ENCODE results near the gene CD3D. TPM values are rescaled to one million over a fixed set of nuclear protein-coding genes. Genes with fewer than 3 reads are reported as not detected.

Gene CD3D
- total RNA-seq, 3 donors from 2014 or later, result 412 to 451 (median 427) TPM

DNA sequence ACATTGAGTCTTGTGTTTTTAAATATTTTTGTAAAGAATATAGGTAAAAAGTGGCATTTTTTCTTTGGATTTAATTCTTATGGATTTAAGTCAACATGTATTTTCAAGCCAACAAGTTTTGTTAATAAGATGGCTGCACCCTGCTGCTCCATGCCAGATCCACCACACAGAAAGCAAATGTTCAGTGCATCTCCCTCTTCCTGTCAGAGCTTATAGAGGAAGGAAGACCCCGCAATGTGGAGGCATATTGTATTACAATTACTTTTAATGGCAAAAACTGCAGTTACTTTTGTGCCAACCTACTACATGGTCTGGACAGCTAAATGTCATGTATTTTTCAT, 38.3 kb downstream of the CD3D start:
- ATAC-seq, result peak; percentile 18 to 19
- Mint-ChIP-seq H3K4me3 (peak overlapping the region; percentile 100), H3K27me3 (ENCODE audit: low read depth) (no peaks in the 10 kb centered on the region), H3K4me1 (ENCODE audit: low read depth) (peaks cover 65% of the 10 kb centered on the region), H3K9me3 (no peaks in the 10 kb centered on the region), H3K36me3 (ENCODE audit: insufficient read depth) (peaks cover 33% of the 10 kb centered on the region)
- DNase-seq, result no peak

DNA sequence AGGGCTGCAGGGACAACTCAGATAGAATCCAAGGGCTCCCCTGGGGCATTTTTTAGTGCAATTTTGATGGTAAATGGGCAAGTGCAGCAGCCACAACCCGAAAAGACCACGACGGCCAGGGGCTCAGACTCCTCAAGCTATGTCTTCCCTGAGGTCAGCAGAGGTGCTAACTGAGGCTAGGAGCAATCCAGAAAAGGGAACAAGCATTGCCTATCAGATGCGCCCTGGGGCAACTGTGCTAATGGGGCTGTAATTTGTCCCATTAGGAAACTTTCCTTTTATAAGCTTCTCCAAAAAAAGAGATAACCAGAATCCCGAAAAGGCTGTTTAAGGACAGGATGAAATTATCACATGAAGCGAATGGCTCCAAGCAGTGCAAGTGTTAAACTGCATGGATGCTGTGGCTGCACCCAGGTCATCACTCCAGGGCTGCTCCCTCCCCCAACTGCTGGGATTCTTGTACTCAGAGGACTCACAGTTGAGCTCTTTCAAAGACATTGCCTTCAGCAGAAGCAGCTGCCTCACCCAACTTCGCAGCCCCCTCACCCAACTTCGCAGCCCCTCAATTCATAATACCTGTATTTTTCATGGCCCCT, 40.8 kb downstream of the CD3D start:
- Mint-ChIP-seq H3K36me3 (ENCODE audit: insufficient read depth) (peaks cover 11% of the 10 kb centered on the region), H3K27me3 (ENCODE audit: low read depth) (no peaks in the 10 kb centered on the region), H3K4me1 (ENCODE audit: low read depth) (peaks cover 40% of the 10 kb centered on the region), H3K9me3 (no peaks in the 10 kb centered on the region), H3K4me3 (no peak overlapping the region)
- no peak for DNase-seq
- no peak for ATAC-seq

DNA sequence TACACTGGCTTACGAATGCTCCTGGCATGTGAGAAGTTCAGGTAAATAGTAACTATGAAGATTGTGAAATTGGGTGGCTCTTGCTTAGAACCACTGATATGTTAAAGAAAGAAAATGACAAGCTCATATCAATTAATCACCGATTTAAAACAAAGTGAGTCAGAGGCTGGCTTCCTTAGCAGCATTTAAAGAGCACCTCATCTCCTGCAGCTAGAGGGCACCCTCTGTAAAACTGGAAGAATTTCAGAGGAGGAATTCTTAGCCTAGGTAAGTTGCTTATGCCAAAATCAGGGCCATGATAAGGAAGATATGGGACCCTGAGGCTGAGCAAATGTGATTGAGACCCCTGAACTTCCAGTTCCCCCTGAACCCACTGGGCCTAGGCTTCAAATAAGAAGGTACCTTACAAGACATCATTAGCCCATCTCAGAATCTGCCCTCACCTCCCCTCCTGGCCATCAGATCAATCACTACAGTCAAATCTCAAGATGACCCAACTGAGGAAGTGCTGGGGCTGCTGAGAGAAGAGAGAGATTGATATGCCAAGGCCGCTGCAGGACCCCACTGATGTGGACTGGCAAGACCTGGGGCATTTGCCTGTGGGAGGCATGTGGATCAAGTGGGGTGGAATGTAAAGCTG, 46.6 kb downstream of the CD3D start:
- H3K27me3 Mint-ChIP-seq (ENCODE audit: low read depth), result no peaks in the 10 kb centered on the region
- ATAC-seq (peak; percentile 82 to 93), DNase-seq (peak; percentile 45)
- no peaks in the 10 kb centered on the region for H3K9me3 Mint-ChIP-seq
- H3K4me1 Mint-ChIP-seq (ENCODE audit: low read depth), result peaks cover 16% of the 10 kb centered on the region
- no peaks in the 10 kb centered on the region for H3K36me3 Mint-ChIP-seq (ENCODE audit: insufficient read depth)
- H3K4me3 Mint-ChIP-seq, result no peak overlapping the region

DNA sequence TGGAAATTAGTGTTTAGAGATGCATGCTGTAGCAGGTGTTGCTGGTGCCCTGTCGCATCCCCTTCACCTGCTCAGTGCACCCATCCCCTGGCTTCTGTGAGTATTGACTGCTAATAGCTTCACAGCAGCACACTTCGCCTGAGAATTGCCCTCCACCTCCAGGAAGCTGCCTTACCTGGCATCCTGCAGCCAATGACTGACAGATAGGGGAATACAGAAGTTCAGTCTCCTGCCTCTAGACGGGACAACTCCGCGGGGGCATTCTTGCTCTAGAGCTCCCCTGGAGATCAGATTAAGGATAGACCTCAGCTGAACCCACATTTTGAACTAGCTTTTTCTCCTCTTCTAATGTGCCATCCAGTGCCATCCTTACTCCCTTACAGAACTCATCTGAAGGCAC, 47.3 kb downstream of the CD3D start:
- no peaks in the 10 kb centered on the region for H3K27me3 Mint-ChIP-seq (ENCODE audit: low read depth)
- no peak for ATAC-seq
- peaks cover 17% of the 10 kb centered on the region for H3K4me1 Mint-ChIP-seq (ENCODE audit: low read depth)
- DNase-seq, result no peak
- H3K36me3 Mint-ChIP-seq (ENCODE audit: insufficient read depth), result no peaks in the 10 kb centered on the region
- H3K9me3 Mint-ChIP-seq, result no peaks in the 10 kb centered on the region
- H3K4me3 Mint-ChIP-seq, result no peak overlapping the region

DNA sequence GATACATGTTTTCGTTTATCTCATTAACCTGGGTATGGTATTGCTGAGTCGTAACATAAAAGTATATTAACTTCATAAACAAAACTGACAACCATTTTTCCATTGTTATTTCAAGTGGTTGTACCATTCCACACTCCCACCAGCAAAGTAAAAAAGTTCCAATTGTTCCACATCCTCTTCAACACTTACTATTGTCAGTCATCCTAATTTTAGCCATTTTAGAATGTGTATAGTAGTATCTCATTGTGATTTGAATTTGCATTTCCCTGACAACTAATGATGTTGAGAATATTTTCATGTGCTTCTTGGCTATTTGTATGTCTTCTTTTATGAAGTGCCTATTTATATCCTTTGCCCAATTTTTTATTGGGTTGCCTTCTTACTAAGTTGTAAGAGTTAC, 48.5 kb downstream of the CD3D start:
- no peak for DNase-seq
- no peak for ATAC-seq
- peaks cover 3% of the 10 kb centered on the region for H3K9me3 Mint-ChIP-seq
- no peak overlapping the region for H3K4me3 Mint-ChIP-seq
- H3K36me3 Mint-ChIP-seq (ENCODE audit: insufficient read depth), result no peaks in the 10 kb centered on the region
- peaks cover 20% of the 10 kb centered on the region for H3K4me1 Mint-ChIP-seq (ENCODE audit: low read depth)
- H3K27me3 Mint-ChIP-seq (ENCODE audit: low read depth), result no peaks in the 10 kb centered on the region

DNA sequence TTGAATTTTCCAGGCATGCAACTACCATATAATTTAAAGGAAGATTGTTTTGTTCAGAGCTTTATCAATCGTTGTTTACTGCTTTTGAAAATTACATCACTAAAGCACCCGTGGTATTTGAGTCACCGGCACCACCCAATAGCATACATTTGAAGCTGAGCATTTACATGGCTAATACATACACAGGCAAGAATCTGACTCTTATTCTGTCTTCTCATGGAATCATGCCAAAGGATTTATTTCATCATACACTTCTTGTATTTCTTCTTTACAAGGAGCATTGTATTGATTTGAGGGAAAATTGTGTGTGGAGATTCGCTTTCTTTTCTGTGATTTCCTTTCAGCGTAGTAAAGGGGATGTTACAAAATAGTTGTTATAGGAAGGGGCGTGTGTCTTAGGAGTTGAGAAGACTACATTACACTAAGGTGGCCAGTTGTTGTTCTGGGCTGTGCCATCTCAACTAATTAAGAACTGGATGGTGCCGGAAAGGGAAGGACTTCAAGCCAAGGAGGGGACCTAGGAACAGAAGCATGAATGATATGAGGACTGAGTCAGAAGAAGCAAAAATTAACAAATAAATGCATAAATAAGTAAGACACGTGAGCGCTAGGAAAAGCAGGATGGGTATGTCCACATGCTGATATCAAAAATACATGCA, 50.9 kb downstream of the CD3D start:
- H3K36me3 Mint-ChIP-seq (ENCODE audit: insufficient read depth), result no peaks in the 10 kb centered on the region
- ATAC-seq, result no peak

DNA sequence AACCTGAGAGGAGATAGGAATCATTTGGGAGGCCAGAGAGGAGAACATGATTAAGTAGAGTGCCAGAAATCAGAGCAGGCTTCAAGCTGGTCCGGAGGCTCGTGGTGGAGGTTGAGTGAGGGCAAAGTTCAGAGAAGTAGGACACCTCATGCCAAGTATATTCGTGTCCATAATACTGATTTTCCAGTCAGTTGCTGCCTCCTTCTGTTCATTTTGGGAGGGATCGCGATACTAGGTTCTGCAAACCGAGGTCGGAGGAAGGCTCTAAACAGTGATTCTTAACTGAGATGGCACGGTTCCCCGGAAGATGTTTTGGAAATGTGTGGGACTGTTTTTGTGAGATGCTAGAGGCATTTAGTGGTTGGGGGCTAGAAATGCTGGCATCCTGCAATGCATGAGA, 51.6 kb downstream of the CD3D start:
- Mint-ChIP-seq H3K9me3 (peaks cover 3% of the 10 kb centered on the region), H3K4me3 (no peak overlapping the region), H3K4me1 (ENCODE audit: low read depth) (peaks cover 24% of the 10 kb centered on the region), H3K27me3 (ENCODE audit: low read depth) (no peaks in the 10 kb centered on the region), H3K36me3 (ENCODE audit: insufficient read depth) (no peaks in the 10 kb centered on the region)
- ATAC-seq (peak; percentile 43 to 58), DNase-seq (no peak)

More for the DNA sequence above, 50.9 kb downstream of the CD3D start:
- Mint-ChIP-seq H3K27me3 (ENCODE audit: low read depth) (no peaks in the 10 kb centered on the region), H3K4me3 (no peak overlapping the region), H3K4me1 (ENCODE audit: low read depth) (peaks cover 28% of the 10 kb centered on the region), H3K9me3 (peaks cover 3% of the 10 kb centered on the region)
- DNase-seq, result no peak

DNA sequence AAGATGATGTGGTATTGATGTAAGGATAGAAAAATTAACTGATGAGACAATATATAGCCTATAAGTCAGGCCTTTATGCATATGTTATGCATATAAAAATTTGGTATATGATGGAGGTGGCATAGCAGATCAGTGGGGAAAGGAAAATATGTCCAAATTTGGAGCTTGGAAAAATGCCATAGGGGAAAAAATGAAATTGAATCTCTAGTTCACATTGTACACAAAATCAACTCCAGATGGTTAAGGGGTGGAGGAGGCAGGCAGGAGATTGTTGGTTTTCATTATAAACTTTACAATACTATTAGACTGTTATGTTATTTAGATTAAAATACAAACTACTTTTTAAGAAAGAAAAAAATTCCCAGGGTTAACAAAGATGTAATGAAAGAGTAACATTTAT, 53.1 kb downstream of the CD3D start:
- H3K27me3 Mint-ChIP-seq (ENCODE audit: low read depth), result no peaks in the 10 kb centered on the region
- ATAC-seq (no peak), DNase-seq (no peak)
- peaks cover 3% of the 10 kb centered on the region for H3K9me3 Mint-ChIP-seq
- H3K4me1 Mint-ChIP-seq (ENCODE audit: low read depth), result peaks cover 20% of the 10 kb centered on the region
- no peak overlapping the region for H3K4me3 Mint-ChIP-seq
- no peaks in the 10 kb centered on the region for H3K36me3 Mint-ChIP-seq (ENCODE audit: insufficient read depth)

Other genes with a start within 250 kb of the CD3D start
- gene SCN4B, start 189.9 kb downstream of the CD3D start, total RNA-seq, result not detected
- not detected for gene SCN2B, start 166.1 kb downstream of the CD3D start, total RNA-seq
- gene JAML, start 117.7 kb downstream of the CD3D start, total RNA-seq, result 100 to 1,000 TPM; 135 to 153 (median 137) TPM
- 10 to 100 TPM; 52.7 to 72.0 (median 56.4) TPM for gene MPZL3, start 90.3 kb downstream of the CD3D start, total RNA-seq
- 10 to 100 TPM in 2 of 3 donors, 1 to 10 TPM in 1; 9.0 to 12.9 (median 12.8) TPM for gene MPZL2, start 78.4 kb downstream of the CD3D start, total RNA-seq
- 100 to 1,000 TPM; 371 to 436 (median 407) TPM for gene CD3E, start 38.0 kb downstream of the CD3D start, total RNA-seq
- 100 to 1,000 TPM in 2 of 3 donors, 10 to 100 TPM in 1; 86.4 to 105 (median 102) TPM for gene CD3G, start 1.6 kb upstream of the CD3D start, total RNA-seq
- gene UBE4A, start 16.9 kb upstream of the CD3D start, total RNA-seq, result 10 to 100 TPM; 43.7 to 45.1 (median 45.0) TPM
- gene ATP5MG, start 58.9 kb upstream of the CD3D start, total RNA-seq, result 100 to 1,000 TPM; 236 to 266 (median 251) TPM
- 10 to 100 TPM; 42.5 to 54.8 (median 44.1) TPM for gene KMT2A, start 93.8 kb upstream of the CD3D start, total RNA-seq
- 1 to 10 TPM in 2 of 3 donors, under 1 TPM in 1; 0.84 to 1.1 (median 1.1) TPM for gene TTC36, start 184.8 kb upstream of the CD3D start, total RNA-seq
- 10 to 100 TPM; 10.1 to 13.8 (median 12.9) TPM for gene TMEM25, start 188.5 kb upstream of the CD3D start, total RNA-seq
- gene IFT46, start 223.2 kb upstream of the CD3D start, total RNA-seq, result 10 to 100 TPM; 22.5 to 29.7 (median 23.2) TPM
- gene ARCN1, start 229.7 kb upstream of the CD3D start, total RNA-seq, result 100 to 1,000 TPM; 180 to 190 (median 183) TPM